CD1c-positive myeloid dendritic cell (primary cell): Measurements from ENCODE around the gene SIAH2.
A peak's percentile ranks its signal among the peaks of the same experiment; 100 is the strongest.
"Not testable (repeated sequence)": the region's sequence is repeated elsewhere in the genome, so short reads cannot be mapped to it uniquely, and the experiment has no call there.

Experiments used
- DNase-seq: peaks from one replicate; pipeline ENCODE4 v3.0.0-alpha.2; 2016; ENCODE audit errors: extremely low spot score

SIAH2 gene

GRCh38 chr3:150763122-150763840 is at the start of gene SIAH2:
Gene SIAH2, minus strand, starts transcription at chr3:150763169. Its CDS starts 320 bp downstream, at chr3:150762849.
- DNase-seq: peak; percentile 98

- no peak for DNase-seq
Observed at GRCh38 chr3:150811984-150812383, 49.0 kb upstream of the SIAH2 start.

- no peak for DNase-seq
Observed at GRCh38 chr3:150810641-150811040, 47.7 kb upstream of the SIAH2 start.

- DNase-seq: no peak
Observed at GRCh38 chr3:150806185-150806835, 43.3 kb upstream of the SIAH2 start.

GRCh38 chr3:150805354-150805753 is 42.4 kb upstream of the SIAH2 start:
- DNase-seq: no peak

- DNase-seq: no peak
Observed at GRCh38 chr3:150803440-150803985, 40.5 kb upstream of the SIAH2 start.

- DNase-seq: no peak
Observed at GRCh38 chr3:150800722-150801121, 37.8 kb upstream of the SIAH2 start.

GRCh38 chr3:150798122-150798618 is 35.2 kb upstream of the SIAH2 start:
- DNase-seq: no peak

- DNase-seq: no peak
Observed at GRCh38 chr3:150797155-150797554, 34.2 kb upstream of the SIAH2 start.

GRCh38 chr3:150796527-150796926 is 33.6 kb upstream of the SIAH2 start:
- not testable (repeated sequence) for DNase-seq

GRCh38 chr3:150793641-150794040 is 30.7 kb upstream of the SIAH2 start:
- no peak for DNase-seq

GRCh38 chr3:150790629-150791028 is 27.7 kb upstream of the SIAH2 start:
- DNase-seq: no peak

- no peak for DNase-seq
Observed at GRCh38 chr3:150789451-150789850, 26.5 kb upstream of the SIAH2 start.

GRCh38 chr3:150787741-150788370 is 24.9 kb upstream of the SIAH2 start:
- peak; percentile 84 for DNase-seq

GRCh38 chr3:150786791-150787190 is 23.8 kb upstream of the SIAH2 start:
- DNase-seq: no peak

GRCh38 chr3:150784747-150785125 is 21.8 kb upstream of the SIAH2 start:
- no peak for DNase-seq

GRCh38 chr3:150783920-150784746 is 21.2 kb upstream of the SIAH2 start:
- no peak for DNase-seq

- DNase-seq: no peak
Observed at GRCh38 chr3:150783316-150783715, 20.3 kb upstream of the SIAH2 start.

- no peak for DNase-seq
Observed at GRCh38 chr3:150779402-150779858, 16.5 kb upstream of the SIAH2 start.

GRCh38 chr3:150778793-150779401 is 15.9 kb upstream of the SIAH2 start:
- DNase-seq: no peak

GRCh38 chr3:150775001-150775599 is 12.1 kb upstream of the SIAH2 start:
- no peak for DNase-seq
